ENCODE data around the gene MPO.

MPO gene

DNA sequence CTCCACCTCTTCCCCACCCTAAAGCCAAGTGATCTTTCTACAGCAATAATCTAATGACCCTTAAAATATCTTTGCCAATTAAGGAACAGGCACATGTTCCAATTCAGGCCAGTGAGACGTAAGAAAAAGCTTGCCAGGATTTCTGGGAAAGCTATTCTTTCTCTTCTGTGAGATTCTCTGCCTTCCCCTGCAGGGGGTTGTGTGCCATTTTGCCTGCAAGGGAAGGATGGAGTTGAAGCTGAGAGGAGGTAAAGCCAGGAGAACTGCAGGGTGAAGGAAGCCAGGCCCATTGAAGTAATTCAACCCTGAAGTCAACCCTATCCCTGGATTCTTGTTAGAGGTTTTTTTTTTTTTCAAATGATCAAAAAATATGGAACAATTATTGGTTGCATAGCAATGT is 51.4 kb downstream of the MPO start:
- no peak for DNase-seq

DNA sequence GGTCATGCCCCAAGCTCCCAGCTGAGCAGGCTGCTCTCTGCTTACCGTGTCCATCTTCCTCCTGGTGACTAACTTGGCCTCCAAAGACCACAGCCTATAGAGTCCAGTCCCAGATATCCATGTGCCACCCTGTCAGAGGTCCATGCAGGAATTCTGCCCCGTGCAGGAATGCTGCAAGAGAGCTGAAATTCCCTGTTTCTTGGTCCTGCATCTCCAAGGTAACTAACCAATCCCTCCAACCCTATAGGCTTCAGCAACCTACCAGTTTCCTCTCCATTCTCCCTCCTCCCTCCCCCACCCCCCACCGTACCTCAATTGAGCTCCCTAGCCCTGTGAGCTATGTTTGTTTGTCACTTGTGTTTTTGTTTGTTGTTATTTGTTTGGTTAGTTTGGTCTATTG is 52.1 kb downstream of the MPO start:
- no peak for DNase-seq

DNA sequence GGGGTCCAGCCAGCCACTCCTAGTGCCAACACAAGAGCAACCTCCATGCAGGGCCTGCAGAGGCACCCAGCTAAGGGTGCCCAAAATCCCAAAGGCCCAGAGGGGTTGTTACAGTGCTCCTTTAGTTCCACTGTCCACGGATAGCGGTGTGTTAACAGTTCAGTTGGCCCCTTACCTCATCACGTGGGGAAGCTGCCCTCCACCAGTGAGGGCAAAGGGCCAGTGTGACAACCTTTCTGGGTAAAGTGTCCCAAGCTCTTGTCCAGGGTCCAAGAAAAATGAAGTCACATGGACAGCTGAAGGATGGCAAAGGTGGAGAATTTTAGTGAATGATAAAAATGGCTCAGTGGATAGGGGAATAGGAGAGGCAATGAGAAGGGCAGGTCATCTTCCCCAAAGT is 53.0 kb downstream of the MPO start:
- DNase-seq = no peak

GRCh38 chr17:58224315-58224714 is 56.4 kb downstream of the MPO start:
- DNase-seq = no peak

Data from CD4-positive, alpha-beta T cell treated with Interleukin-1 beta for 1 hour (primary cell).